ENCODE results near the gene HYDIN.

Gene HYDIN

DNA sequence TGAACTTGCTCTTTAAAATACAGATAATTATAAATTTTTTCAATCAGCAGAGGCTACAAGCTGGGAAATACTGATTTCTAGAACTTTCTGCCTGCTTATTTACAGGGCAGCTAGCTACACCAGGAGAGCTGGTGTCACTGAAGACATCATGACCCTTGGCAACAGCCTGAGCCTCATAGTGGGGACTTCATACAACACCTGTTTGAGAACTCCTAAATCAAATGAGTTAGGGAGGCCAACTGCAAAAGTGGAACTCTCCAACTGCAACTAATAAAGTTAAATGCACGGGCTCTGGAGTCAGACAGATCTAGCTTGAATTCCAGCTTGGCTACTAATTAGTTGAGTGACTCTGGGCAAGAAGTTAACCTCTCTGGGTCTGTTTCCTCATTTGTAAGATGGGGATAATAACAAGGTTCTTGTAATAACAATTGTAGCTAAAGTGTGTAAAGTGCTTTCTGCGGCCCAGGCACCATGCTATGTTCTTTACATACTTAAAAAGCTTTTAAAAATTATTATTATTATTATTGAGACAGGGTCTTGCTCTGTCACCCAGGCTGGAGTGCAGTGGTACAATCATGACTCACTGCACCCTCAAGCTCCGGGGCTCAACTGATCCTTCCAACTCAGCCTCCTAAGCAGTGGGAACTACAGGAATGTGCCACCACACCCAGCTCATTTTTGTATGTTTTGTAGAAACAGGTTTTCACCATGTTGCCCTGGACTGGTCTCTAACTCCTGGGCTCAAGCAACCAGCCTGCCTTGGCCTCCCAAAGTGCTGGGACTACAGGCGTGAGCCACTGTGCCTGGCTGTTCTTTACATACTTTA, 462.9 kb downstream of the HYDIN start:
- no peak overlapping the region for H2BK15ac ChIP-seq (ENCODE audit: low read length)
- no CpG with 5 or more reads among the region's 4 CpGs for WGBS, 2 donors (ENCODE audit: extremely low coverage in 2 of 2, insufficient read length in 2 of 2, insufficient replicate concordance in 1 of 2)

DNA sequence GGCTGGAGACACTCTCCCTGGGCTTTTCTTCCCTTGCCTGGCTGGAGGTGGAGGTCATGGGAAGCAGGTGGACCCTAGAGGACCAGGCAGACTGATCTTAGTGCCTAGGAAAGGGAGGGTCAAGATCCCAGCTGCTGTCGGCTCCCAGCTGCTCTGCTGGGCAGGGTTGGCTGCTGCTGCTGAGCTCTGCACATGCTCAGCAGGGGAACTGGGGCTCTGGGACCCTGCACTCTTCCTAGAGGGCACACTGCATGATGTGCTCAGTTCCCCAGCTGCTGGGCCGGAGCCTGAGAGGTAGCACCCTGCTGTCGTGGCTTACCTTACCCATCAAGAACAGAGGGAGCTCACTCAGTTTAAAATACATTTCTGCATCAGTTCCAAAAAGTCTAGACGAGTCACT, 463.9 kb downstream of the HYDIN start:
- H2BK15ac ChIP-seq (ENCODE audit: low read length): no peak overlapping the region
- H3K4me2 ChIP-seq (ENCODE audit: insufficient read depth, low read length, poor library complexity, severe bottlenecking): no peak overlapping the region
- H2AFZ ChIP-seq (ENCODE audit: low read length): no peak overlapping the region
- no peak for DNase-seq (ENCODE audit: low spot score)
- H3K9me3 ChIP-seq (replicated peaks in 1 of 2; ENCODE audit: control insufficient read depth in 2 of 2, insufficient read depth in 1 of 2, low read depth in 1 of 2, low read length in 2 of 2): no peaks in the 10 kb centered on the region
- H3K36me3 ChIP-seq (replicated peaks in 1 of 2; ENCODE audit: control insufficient read depth in 2 of 2, insufficient read depth in 2 of 2, low read length in 2 of 2): peaks cover 25 to 56% of the 10 kb centered on the region in 2 donors
- no peak overlapping the region for H3K9ac ChIP-seq (ENCODE audit: low read depth, low read length, poor library complexity)
- H2AK5ac ChIP-seq (ENCODE audit: low read depth, low read length): no peak overlapping the region
- H4K8ac ChIP-seq (ENCODE audit: low read depth, low read length): no peak overlapping the region
- H4K91ac ChIP-seq (ENCODE audit: low read depth, low read length, poor library complexity): no peak overlapping the region
- no peak overlapping the region for H3K14ac ChIP-seq (ENCODE audit: low read length)
- H3K27me3 ChIP-seq (ENCODE audit: control insufficient read depth in 3 of 3, insufficient read depth in 3 of 3, low read depth in 1 of 3, low read length in 3 of 3): no peaks in the 10 kb centered on the region
- H3K4ac ChIP-seq (ENCODE audit: low read length): no peak overlapping the region
- H2BK5ac ChIP-seq (ENCODE audit: low read length): no peak overlapping the region
- H3K18ac ChIP-seq (ENCODE audit: low read length): no peak overlapping the region
- no CpG with 5 or more reads among the region's 4 CpGs for WGBS, 2 donors (ENCODE audit: extremely low coverage in 2 of 2, insufficient read length in 2 of 2, insufficient replicate concordance in 1 of 2)
- no peaks in the 10 kb centered on the region for H3K79me1 ChIP-seq (ENCODE audit: low read depth, low read length)
- peaks cover 0 to 2% of the 10 kb centered on the region in 2 donors for H3K4me1 ChIP-seq (ENCODE audit: control insufficient read depth in 2 of 2, insufficient read depth in 1 of 2, low read depth in 1 of 2, low read length in 2 of 2)
- H2BK12ac ChIP-seq (ENCODE audit: low read length): no peak overlapping the region
- H2BK120ac ChIP-seq (ENCODE audit: low read depth, low read length): no peak overlapping the region
- no peak overlapping the region for H3K27ac ChIP-seq (replicated peaks; ENCODE audit: low read length)
- no peak overlapping the region for H3K4me3 ChIP-seq (ENCODE audit: low read length in 2 of 2)
- H3K23ac ChIP-seq (ENCODE audit: low read depth, low read length, poor library complexity): no peak overlapping the region

More for the DNA sequence above, 462.9 kb downstream of the HYDIN start:
- Histone ChIP-seq H3K4ac (ENCODE audit: low read length) (no peak overlapping the region), H3K4me1 (ENCODE audit: control insufficient read depth in 2 of 2, insufficient read depth in 1 of 2, low read depth in 1 of 2, low read length in 2 of 2) (no peaks in the 10 kb centered on the region), H4K8ac (ENCODE audit: low read depth, low read length) (no peak overlapping the region), H2BK5ac (ENCODE audit: low read length) (no peak overlapping the region), H3K27me3 (ENCODE audit: control insufficient read depth in 3 of 3, insufficient read depth in 3 of 3, low read depth in 1 of 3, low read length in 3 of 3) (no peaks in the 10 kb centered on the region), H2AFZ (ENCODE audit: low read length) (no peak overlapping the region), H3K4me2 (ENCODE audit: insufficient read depth, low read length, poor library complexity, severe bottlenecking) (no peak overlapping the region), H3K79me1 (ENCODE audit: low read depth, low read length) (no peaks in the 10 kb centered on the region), H2BK12ac (ENCODE audit: low read length) (no peak overlapping the region), H3K4me3 (ENCODE audit: low read length in 2 of 2) (no peak overlapping the region), H3K18ac (ENCODE audit: low read length) (no peak overlapping the region), H3K36me3 (replicated peaks in 1 of 2; ENCODE audit: control insufficient read depth in 2 of 2, insufficient read depth in 2 of 2, low read length in 2 of 2) (peaks cover 23 to 58% of the 10 kb centered on the region in 2 donors), H2BK120ac (ENCODE audit: low read depth, low read length) (no peak overlapping the region), H3K27ac (replicated peaks; ENCODE audit: low read length) (no peak overlapping the region), H3K9me3 (replicated peaks in 1 of 2; ENCODE audit: control insufficient read depth in 2 of 2, insufficient read depth in 1 of 2, low read depth in 1 of 2, low read length in 2 of 2) (no peaks in the 10 kb centered on the region), H3K9ac (ENCODE audit: low read depth, low read length, poor library complexity) (no peak overlapping the region), H4K91ac (ENCODE audit: low read depth, low read length, poor library complexity) (no peak overlapping the region), H3K14ac (ENCODE audit: low read length) (no peak overlapping the region), H3K23ac (ENCODE audit: low read depth, low read length, poor library complexity) (no peak overlapping the region), H2AK5ac (ENCODE audit: low read depth, low read length) (no peak overlapping the region)
- no peak for DNase-seq (ENCODE audit: low spot score)

DNA sequence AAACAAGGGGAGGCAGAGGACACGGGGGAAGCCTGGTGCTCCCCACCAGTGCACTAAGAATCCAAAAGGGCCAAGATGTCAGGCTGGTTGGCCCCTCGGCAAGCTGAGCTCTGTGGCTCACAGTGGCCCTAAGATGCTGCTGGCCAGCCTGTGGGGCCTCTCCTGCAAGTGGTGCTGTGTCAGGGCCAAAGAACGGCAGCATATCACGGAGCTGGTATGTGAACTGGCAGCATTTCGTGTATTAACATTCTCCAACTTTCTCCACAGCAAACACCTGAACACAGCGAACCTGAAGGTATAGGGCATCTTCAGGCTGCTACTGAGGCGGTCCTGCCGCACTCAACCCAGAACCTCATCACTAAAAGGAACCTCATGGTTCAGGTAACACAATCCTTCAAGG, 464.3 kb downstream of the HYDIN start:
- no peak overlapping the region for H3K27ac ChIP-seq (replicated peaks; ENCODE audit: low read length)
- H2BK5ac ChIP-seq (ENCODE audit: low read length): no peak overlapping the region
- H3K18ac ChIP-seq (ENCODE audit: low read length): no peak overlapping the region
- H2AK5ac ChIP-seq (ENCODE audit: low read depth, low read length): no peak overlapping the region
- H2AFZ ChIP-seq (ENCODE audit: low read length): no peak overlapping the region
- no peak overlapping the region for H3K14ac ChIP-seq (ENCODE audit: low read length)
- no peak overlapping the region for H3K4me3 ChIP-seq (ENCODE audit: low read length in 2 of 2)
- no peaks in the 10 kb centered on the region for H3K27me3 ChIP-seq (ENCODE audit: control insufficient read depth in 3 of 3, insufficient read depth in 3 of 3, low read depth in 1 of 3, low read length in 3 of 3)
- H3K9ac ChIP-seq (ENCODE audit: low read depth, low read length, poor library complexity): no peak overlapping the region
- H3K36me3 ChIP-seq (replicated peaks in 1 of 2; ENCODE audit: control insufficient read depth in 2 of 2, insufficient read depth in 2 of 2, low read length in 2 of 2): peaks cover 25 to 56% of the 10 kb centered on the region in 2 donors
- WGBS, 2 donors (ENCODE audit: extremely low coverage in 2 of 2, insufficient read length in 2 of 2, insufficient replicate concordance in 1 of 2): no CpG with 5 or more reads among the region's 8 CpGs
- H2BK120ac ChIP-seq (ENCODE audit: low read depth, low read length): no peak overlapping the region
- no peak overlapping the region for H3K23ac ChIP-seq (ENCODE audit: low read depth, low read length, poor library complexity)
- DNase-seq (ENCODE audit: low spot score): no peak
- no peak overlapping the region for H4K8ac ChIP-seq (ENCODE audit: low read depth, low read length)
- H3K4me2 ChIP-seq (ENCODE audit: insufficient read depth, low read length, poor library complexity, severe bottlenecking): no peak overlapping the region
- H3K79me1 ChIP-seq (ENCODE audit: low read depth, low read length): no peaks in the 10 kb centered on the region
- no peak overlapping the region for H2BK15ac ChIP-seq (ENCODE audit: low read length)
- H4K91ac ChIP-seq (ENCODE audit: low read depth, low read length, poor library complexity): no peak overlapping the region
- H2BK12ac ChIP-seq (ENCODE audit: low read length): no peak overlapping the region
- no peak overlapping the region for H3K4ac ChIP-seq (ENCODE audit: low read length)
- no peaks in the 10 kb centered on the region for H3K9me3 ChIP-seq (replicated peaks in 1 of 2; ENCODE audit: control insufficient read depth in 2 of 2, insufficient read depth in 1 of 2, low read depth in 1 of 2, low read length in 2 of 2)
- H3K4me1 ChIP-seq (ENCODE audit: control insufficient read depth in 2 of 2, insufficient read depth in 1 of 2, low read depth in 1 of 2, low read length in 2 of 2): peaks cover 1 to 6% of the 10 kb centered on the region in 2 donors

DNA sequence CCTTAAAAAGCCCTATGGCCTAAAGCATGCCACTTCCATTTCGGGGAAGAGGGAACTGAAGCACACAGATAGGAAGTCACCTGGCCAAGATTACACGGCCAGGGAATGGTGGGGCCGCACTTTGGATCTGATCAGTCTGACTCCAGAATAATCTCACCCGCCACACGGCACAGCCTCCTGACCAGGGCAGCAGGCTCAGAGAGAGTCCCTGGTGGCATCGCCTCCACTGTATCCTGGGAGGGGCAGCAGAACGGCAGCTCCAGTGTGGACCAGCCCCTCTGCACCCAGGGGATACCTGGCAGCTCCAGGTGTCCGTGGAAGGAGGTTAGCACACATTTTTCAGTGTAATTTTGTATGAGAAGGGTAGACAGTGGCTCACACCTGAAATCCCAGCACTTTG, 465.0 kb downstream of the HYDIN start:
- Histone ChIP-seq H3K14ac (ENCODE audit: low read length) (no peak overlapping the region), H3K18ac (ENCODE audit: low read length) (peak overlapping the region; percentile 49), H3K9me3 (replicated peaks in 1 of 2; ENCODE audit: control insufficient read depth in 2 of 2, insufficient read depth in 1 of 2, low read depth in 1 of 2, low read length in 2 of 2) (no peaks in the 10 kb centered on the region), H2BK12ac (ENCODE audit: low read length) (no peak overlapping the region), H3K4me1 (ENCODE audit: control insufficient read depth in 2 of 2, insufficient read depth in 1 of 2, low read depth in 1 of 2, low read length in 2 of 2) (peaks cover 2 to 13% of the 10 kb centered on the region in 2 donors), H3K36me3 (replicated peaks in 1 of 2; ENCODE audit: control insufficient read depth in 2 of 2, insufficient read depth in 2 of 2, low read length in 2 of 2) (peaks cover 24 to 50% of the 10 kb centered on the region in 2 donors), H3K27ac (replicated peaks; ENCODE audit: low read length) (no peak overlapping the region), H4K91ac (ENCODE audit: low read depth, low read length, poor library complexity) (no peak overlapping the region), H2BK120ac (ENCODE audit: low read depth, low read length) (no peak overlapping the region), H2AK5ac (ENCODE audit: low read depth, low read length) (peak overlapping the region; percentile 33), H3K4me3 (ENCODE audit: low read length in 2 of 2) (no peak overlapping the region), H3K79me1 (ENCODE audit: low read depth, low read length) (no peaks in the 10 kb centered on the region), H3K4ac (ENCODE audit: low read length) (no peak overlapping the region), H4K8ac (ENCODE audit: low read depth, low read length) (no peak overlapping the region), H2BK15ac (ENCODE audit: low read length) (no peak overlapping the region), H2BK5ac (ENCODE audit: low read length) (peak overlapping the region; percentile 76), H3K4me2 (ENCODE audit: insufficient read depth, low read length, poor library complexity, severe bottlenecking) (no peak overlapping the region), H3K27me3 (ENCODE audit: control insufficient read depth in 3 of 3, insufficient read depth in 3 of 3, low read depth in 1 of 3, low read length in 3 of 3) (no peaks in the 10 kb centered on the region), H2AFZ (ENCODE audit: low read length) (no peak overlapping the region), H3K23ac (ENCODE audit: low read depth, low read length, poor library complexity) (no peak overlapping the region), H3K9ac (ENCODE audit: low read depth, low read length, poor library complexity) (no peak overlapping the region)
- no peak for DNase-seq (ENCODE audit: low spot score)
- no CpG with 5 or more reads among the region's 8 CpGs for WGBS, 2 donors (ENCODE audit: extremely low coverage in 2 of 2, insufficient read length in 2 of 2, insufficient replicate concordance in 1 of 2)
